Measurements from ENCODE around the gene AIP.

AIP gene

GRCh38 chr11:67538306-67538705, 55.5 kb downstream of the AIP start:
- DNase-seq = no peak

DNA sequence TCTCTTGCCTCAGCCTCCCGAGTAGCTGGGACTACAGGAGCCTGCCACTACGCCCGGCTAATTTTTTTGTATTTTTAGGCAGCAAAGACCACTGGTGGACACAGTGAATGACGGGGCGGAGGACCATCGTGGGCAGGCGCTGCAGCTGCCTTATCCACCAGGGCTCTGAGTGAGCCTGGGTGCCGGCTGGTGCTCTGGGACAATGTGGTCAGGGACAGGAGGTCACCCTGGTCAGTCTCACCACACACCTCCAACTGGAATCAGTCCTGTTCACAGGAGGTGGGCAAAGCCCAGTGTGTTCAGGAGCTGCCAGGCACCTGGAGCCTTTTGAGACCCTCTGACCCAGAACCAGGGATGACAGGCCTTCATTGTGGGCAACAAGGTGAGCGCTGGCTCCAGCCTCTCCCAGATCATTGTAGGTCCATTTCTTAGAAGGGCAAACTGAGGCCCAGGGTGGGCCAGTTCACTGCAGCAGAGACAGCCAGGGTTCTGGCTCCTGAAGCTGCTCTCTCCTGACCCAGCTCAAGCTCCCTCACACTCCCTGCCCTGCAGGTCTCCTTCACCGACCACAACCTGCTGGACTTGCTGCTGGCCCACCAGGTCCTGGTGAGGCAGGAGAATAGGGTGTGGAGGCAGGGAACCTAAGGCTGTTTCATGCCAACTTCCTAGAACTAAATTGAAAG, 56.1 kb downstream of the AIP start:
- no peak for DNase-seq

DNA sequence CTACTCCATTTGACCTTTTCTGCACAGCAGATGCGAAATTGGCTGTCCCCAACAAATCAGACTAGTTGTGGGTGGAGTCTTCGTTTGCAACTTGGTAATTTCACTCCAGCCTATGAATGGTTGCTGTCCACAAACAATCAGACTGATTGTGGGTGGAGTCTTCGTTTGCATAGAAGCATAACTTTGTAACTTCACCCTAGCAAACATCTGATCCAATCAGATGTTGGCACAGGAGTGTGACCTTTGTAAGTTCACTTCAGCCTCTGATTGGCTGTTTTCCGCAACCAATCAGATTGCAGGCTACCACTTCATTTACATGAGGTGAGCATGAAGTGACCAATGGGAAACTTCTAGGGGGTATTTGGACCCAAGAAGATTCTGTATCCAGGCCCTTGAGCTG, 56.7 kb downstream of the AIP start:
- DNase-seq = peak; percentile 15
